Gastrocnemius medialis (tissue), 4 donors: ENCODE measurements around the gene DENR. TPM values are rescaled to one million over a fixed set of nuclear protein-coding genes. Genes with fewer than 3 reads are reported as not detected.

Experiments
- ATAC-seq, 2 donors: fragments of 150-250 bp; one replicate each; pipeline ENCODE4 v1.9.1; 2016
- DNase-seq, 2 donors: peaks; one replicate each; pipeline ENCODE4 v3.0.0-alpha.2; 2019
- H3K27ac ChIP-seq, 4 donors: fragments of 200-600 bp; sonication (generic); 1 replicate in 1 of 4; 2 replicates in 3 of 4; pipeline ENCODE4 v1.5.1; 2016 to 2018; ENCODE audit warnings: mild to moderate bottlenecking in 2 of 4, moderate library complexity in 1 of 4
- H3K27me3 ChIP-seq, 3 donors: fragments of 200-600 bp; sonication (generic) in 2 of 3; 1 replicate in 1 of 3; 2 replicates in 2 of 3; pipeline versions ENCODE4 v1.5.1 to v1.6.0; 2016 to 2019; ENCODE audit warnings: mild to moderate bottlenecking in 1 of 3, moderate library complexity in 1 of 3
- H3K36me3 ChIP-seq, 2 donors: fragments of 200-600 bp; sonication (generic) in 1 of 2; one replicate each; pipeline ENCODE4 v1.5.1; 2017 to 2018
- H3K4me1 ChIP-seq, 2 donors: fragments of 200-600 bp; sonication (generic) in 1 of 2; one replicate each; pipeline ENCODE4 v1.5.1; 2016 to 2017; ENCODE audit warnings: mild to moderate bottlenecking in 2 of 2
- H3K4me3 ChIP-seq, 4 donors: fragments of 200-600 bp; sonication (generic) in 3 of 4; 1 replicate in 1 of 4; 2 replicates in 3 of 4; pipeline ENCODE4 v1.5.1; 2016 to 2019; ENCODE audit warnings: mild to moderate bottlenecking in 2 of 4
- H3K9me3 ChIP-seq, 3 donors: fragments of 200-600 bp; sonication (generic) in 2 of 3; 1 replicate in 1 of 3; 2 replicates in 2 of 3; pipeline ENCODE4 v1.5.1; 2016 to 2019
- POLR2A ChIP-seq, 2 donors: fragments of 450-650 bp; IDR thresholded peaks; one replicate each; pipeline ENCODE4 v1.6.1; 2017; ENCODE audit warnings: antibody characterized with exemption in 2 of 2, mild to moderate bottlenecking in 2 of 2, moderate library complexity in 2 of 2
- in situ Hi-C, 4 donors: fragments of 200-750 bp; cut with MboI; loops; one replicate each; pipeline versions ENCODE4 v1.15.0 to v1.8.0; 2017; ENCODE audit warnings: low sequenced_read_pairs in 4 of 4
- intact Hi-C: fragments of 100-400 bp; cut with DNase I; formaldehyde crosslinking; loops from one replicate; pipeline ENCODE4 v1.15.1; 2023; ENCODE audit warnings: low total_unique reads
- total RNA-seq, 4 donors: library from RNA; depleted of rRNA; stranded (reverse); fragments of >200 nt; gene quantifications; one replicate each; pipeline versions ENCODE4 v1.1.0 to v1.2.3, GENCODE V29; 2016
- TF ChIP-seq, protein P1 (sequence below), 5 experiments: fragments of 450-650 bp in 3 of 5; fragments of 200-600 bp in 2 of 5; sonication (generic) in 2 of 5; IDR thresholded peaks in 4 of 5; conservative IDR thresholded peaks in 1 of 5; 1 replicate in 4 of 5; 2 replicates in 1 of 5; pipeline ENCODE4 v1.5.1; 2016 to 2019; ENCODE audit warnings: antibody characterized with exemption in 5 of 5, mild to moderate bottlenecking in 3 of 5, moderate library complexity in 3 of 5

Gene DENR
- total RNA-seq, 4 donors from 2014 or later = 16.1 to 26.2 (median 23.5) TPM

DNA sequence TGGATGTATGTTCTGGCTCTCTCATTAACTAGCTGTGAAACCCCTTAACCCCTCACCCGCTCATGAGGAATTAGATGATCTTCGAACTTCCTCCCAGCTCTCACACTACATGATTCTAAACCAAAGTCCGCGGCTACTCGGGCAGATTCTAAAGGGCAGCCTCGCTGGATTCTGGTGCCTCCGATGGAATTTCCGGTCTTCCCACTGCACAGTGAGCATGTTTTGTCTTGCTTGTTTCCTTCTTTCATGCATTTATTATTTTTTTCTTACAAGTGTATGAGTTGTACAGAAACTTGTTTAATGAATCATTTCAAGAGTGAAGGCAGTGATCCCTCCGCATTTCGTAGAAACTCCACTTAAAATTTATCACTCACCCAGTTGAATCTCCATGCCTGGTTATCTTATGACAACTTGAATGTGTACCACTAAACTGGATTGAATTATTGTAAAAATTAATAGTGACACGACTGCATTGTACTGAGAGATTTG lies 31.5 kb upstream of the DENR start:
- no peak overlapping the region for H3K4me3 ChIP-seq
- intact Hi-C loops = no loop called here
- no peaks in the 10 kb centered on the region for H3K36me3 ChIP-seq
- no peaks in the 10 kb centered on the region for H3K9me3 ChIP-seq
- no peak for DNase-seq
- in situ Hi-C loops = no loop called here
- no peak overlapping the region for H3K27ac ChIP-seq
- ATAC-seq = no peak
- no peaks in the 10 kb centered on the region for H3K4me1 ChIP-seq
- no peak for TF ChIP-seq POLR2A (IDR thresholded peaks at IDR 0.05)
- TF ChIP-seq, protein P1, sequence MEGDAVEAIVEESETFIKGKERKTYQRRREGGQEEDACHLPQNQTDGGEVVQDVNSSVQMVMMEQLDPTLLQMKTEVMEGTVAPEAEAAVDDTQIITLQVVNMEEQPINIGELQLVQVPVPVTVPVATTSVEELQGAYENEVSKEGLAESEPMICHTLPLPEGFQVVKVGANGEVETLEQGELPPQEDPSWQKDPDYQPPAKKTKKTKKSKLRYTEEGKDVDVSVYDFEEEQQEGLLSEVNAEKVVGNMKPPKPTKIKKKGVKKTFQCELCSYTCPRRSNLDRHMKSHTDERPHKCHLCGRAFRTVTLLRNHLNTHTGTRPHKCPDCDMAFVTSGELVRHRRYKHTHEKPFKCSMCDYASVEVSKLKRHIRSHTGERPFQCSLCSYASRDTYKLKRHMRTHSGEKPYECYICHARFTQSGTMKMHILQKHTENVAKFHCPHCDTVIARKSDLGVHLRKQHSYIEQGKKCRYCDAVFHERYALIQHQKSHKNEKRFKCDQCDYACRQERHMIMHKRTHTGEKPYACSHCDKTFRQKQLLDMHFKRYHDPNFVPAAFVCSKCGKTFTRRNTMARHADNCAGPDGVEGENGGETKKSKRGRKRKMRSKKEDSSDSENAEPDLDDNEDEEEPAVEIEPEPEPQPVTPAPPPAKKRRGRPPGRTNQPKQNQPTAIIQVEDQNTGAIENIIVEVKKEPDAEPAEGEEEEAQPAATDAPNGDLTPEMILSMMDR (IDR thresholded peaks at IDR 0.05 in 4 of 5, conservative IDR thresholded peaks at IDR 0.05 in 1 of 5) = no peak
- no peaks in the 10 kb centered on the region for H3K27me3 ChIP-seq

DNA sequence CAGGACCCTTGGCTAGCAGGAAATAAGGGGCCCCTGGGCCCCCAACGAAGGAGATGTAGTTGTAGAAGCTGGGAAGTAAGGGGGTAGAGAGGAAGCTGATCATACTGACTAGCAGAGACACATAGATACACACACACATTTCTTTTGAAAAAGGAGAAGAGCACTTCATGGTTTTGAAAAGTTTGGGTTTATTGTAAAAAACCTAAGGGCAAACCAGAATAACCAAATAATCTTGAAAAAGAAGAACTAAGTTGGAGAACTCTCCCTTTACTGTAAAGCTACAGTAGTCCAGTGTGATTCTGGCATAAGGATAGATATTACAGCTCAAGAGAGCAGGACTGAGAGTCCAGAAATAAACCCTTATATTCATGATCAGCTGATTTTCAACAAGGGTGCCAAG lies 30.2 kb upstream of the DENR start:
- no peak for TF ChIP-seq POLR2A (IDR thresholded peaks at IDR 0.05)
- TF ChIP-seq, protein P1 (IDR thresholded peaks at IDR 0.05 in 4 of 5, conservative IDR thresholded peaks at IDR 0.05 in 1 of 5) = no peak
- H3K4me1 ChIP-seq = no peaks in the 10 kb centered on the region
- no peaks in the 10 kb centered on the region for H3K36me3 ChIP-seq
- H3K27me3 ChIP-seq = no peaks in the 10 kb centered on the region
- in situ Hi-C loops = no loop called here
- H3K27ac ChIP-seq = no peak overlapping the region
- DNase-seq (no peak), ATAC-seq (no peak)
- H3K9me3 ChIP-seq = no peaks in the 10 kb centered on the region
- intact Hi-C loops = no loop called here
- H3K4me3 ChIP-seq = no peak overlapping the region

DNA sequence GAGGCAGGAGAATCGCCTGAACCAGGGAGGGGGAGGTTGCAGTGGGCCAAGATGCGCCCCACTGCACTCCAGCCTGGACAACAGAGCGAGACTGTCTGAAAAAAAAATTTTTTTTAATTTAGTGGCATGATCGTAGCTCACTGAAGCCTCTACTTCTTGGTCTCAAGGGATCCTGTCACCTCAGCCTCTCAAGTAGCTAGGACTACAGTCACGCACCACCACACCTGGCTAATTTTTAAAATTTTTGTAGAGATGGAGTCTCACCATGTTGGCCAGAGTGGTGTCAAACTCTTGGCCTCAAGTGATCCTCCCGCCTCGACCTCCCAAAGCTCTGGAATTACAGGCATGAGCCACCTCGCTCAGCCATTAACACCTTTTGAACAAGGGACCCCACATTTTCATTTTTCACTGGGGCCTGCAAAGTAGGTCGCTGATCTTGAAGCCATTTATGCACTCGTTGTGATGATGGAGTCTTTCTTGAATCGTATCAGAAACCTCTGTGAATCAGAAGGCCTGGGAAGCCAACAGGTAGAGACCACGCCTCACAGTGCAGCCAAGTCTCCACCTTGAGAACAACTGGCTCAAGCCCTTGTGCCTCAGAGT lies 27.9 kb upstream of the DENR start:
- no peaks in the 10 kb centered on the region for H3K27me3 ChIP-seq
- ATAC-seq = no peak
- no peak overlapping the region for H3K27ac ChIP-seq
- no peak overlapping the region for H3K4me3 ChIP-seq
- no peaks in the 10 kb centered on the region for H3K4me1 ChIP-seq
- TF ChIP-seq, protein P1 (IDR thresholded peaks at IDR 0.05 in 4 of 5, conservative IDR thresholded peaks at IDR 0.05 in 1 of 5) = no peak
- no peak for TF ChIP-seq POLR2A (IDR thresholded peaks at IDR 0.05)
- no peaks in the 10 kb centered on the region for H3K9me3 ChIP-seq
- intact Hi-C loops (no loop called here), in situ Hi-C loops (no loop called here)
- no peaks in the 10 kb centered on the region for H3K36me3 ChIP-seq
- no peak for DNase-seq

DNA sequence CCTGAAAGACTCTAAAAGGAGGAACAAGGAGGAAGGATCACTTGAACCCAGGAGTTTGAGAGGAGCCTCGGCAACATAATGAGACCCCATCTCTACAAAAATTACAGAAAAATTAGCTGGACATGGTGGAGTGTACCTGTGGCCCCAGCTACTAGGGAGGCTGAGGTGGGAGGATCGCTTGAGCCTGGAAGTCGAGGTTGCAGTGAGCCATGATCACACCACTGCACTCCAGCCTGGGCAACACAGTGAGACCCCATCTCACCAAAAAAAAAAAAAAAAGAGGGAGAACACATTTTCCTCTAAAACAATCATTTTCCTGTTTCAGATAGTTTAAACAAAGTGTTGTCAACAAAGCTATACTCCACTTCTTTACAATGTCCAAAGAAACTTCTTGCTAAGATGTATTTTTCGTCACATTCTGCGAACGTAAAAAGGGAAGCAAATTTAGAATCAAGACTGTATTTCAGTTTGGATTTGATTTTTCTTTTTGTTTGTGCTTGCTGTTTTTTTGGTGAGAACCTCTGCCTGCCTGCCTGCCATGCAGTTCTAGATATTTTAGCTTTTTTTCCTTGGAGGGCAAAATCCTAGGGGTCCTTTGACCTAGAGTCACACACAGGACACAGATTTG lies 27.1 kb upstream of the DENR start:
- no peak overlapping the region for H3K4me3 ChIP-seq
- no peaks in the 10 kb centered on the region for H3K36me3 ChIP-seq
- intact Hi-C loops (no loop called here), in situ Hi-C loops (no loop called here)
- no peaks in the 10 kb centered on the region for H3K4me1 ChIP-seq
- no peak for DNase-seq
- no peak for ATAC-seq
- no peaks in the 10 kb centered on the region for H3K9me3 ChIP-seq
- no peak for TF ChIP-seq POLR2A (IDR thresholded peaks at IDR 0.05)
- TF ChIP-seq, protein P1 (IDR thresholded peaks at IDR 0.05 in 4 of 5, conservative IDR thresholded peaks at IDR 0.05 in 1 of 5) = no peak
- H3K27ac ChIP-seq = no peak overlapping the region
- H3K27me3 ChIP-seq = no peaks in the 10 kb centered on the region
